HG02852 (cell line): ENCODE results near the gene RACGAP1.
"Not testable (repeated sequence)": the region's sequence is repeated elsewhere in the genome, so short reads cannot be mapped to it uniquely, and the experiment has no call there.

Experiments used
- ATAC-seq: cut with Tn5 transposase; IDR thresholded peaks from one replicate; pipeline ENCODE4 v1.9.1; 2021; ENCODE audit warnings: mild to moderate bottlenecking, moderate library complexity; ENCODE audit not compliant: unreplicated experiment

Gene RACGAP1

GRCh38 chr12:50032515-50032853 lies 7.2 kb upstream of the RACGAP1 start:
- no peak for ATAC-seq

DNA sequence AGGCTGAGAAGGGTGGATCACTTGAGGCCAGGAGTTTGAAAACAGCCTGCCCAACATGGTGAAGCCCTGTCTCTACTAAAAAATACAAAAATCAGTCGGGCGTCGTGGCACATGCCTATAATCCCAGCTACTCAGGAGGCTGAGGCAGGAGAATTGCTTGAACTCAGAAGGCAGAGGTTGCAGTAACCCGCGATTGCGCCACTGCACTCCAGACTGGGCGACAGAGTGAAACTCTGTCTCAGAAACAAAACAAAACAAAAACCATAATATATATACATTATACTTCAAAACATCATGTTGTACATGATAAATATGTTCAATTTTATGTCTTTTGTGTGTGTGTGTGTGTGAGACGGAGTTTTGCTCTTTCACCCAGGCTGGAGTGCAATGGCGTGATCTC lies 5.2 kb upstream of the RACGAP1 start:
- ATAC-seq, result not testable (repeated sequence)

DNA sequence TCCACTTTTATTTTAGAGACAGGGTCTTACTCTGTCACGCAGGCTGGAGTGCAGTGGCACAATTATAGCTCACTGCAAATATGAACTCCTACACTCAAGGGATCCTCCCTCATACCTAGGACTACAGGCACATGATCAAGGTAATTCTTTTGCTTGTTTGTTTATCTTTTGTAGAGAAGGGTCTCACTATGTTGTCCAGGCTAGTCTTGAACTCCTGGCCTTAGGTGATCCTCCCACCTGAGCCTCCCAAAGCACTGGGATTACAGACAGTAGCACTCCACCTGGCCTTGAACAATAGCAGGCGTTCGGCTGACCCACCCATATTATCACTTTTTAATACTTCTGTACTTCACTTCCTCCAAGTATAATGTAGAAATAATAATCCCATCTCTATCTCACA lies 1.4 kb upstream of the RACGAP1 start:
- ATAC-seq, result no peak

DNA sequence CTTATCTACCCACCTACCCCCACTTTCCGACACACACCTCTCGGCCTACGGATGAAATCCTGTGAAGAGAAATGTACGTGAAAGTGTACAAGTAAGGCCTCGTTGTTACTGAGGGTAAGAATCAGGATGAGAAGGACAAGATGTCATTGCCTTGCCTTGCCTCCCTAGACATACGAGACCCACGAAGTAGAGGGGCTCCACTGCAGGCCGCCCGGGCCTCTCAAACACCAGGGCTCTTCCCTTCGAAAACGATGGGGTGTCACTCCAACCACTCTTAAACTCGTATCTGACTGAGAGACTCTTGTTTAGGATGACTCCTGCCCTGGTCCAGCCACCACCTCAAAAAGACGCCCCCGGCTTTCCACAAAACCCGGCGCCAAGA lies 498 bp downstream of the RACGAP1 start:
- peak; percentile 19 for ATAC-seq

DNA sequence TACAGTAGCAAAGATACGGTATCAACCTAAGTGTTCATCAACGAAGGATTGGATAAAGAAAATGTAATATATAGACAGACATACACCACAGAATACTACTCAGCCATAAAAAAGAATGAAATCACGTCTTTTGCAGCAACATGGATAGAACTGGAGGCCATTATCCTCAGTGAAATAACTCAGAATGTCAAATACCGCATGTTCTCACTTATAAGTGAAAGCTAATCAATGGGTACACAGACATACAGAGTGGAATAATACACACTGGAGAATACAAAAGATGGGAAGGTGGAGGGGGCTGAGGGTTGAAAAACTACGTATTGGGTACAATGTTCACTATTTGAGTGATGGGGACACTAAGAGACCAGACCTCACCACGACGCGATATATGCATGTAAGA lies 1.1 kb downstream of the RACGAP1 start:
- ATAC-seq, result no peak

- ATAC-seq, result no peak
These were observed 2.4 kb downstream of the RACGAP1 start for GRCh38 chr12:50022903-50023302.

GRCh38 chr12:50021031-50021430 lies 4.3 kb downstream of the RACGAP1 start:
- ATAC-seq, result no peak

GRCh38 chr12:50019524-50019923 lies 5.8 kb downstream of the RACGAP1 start:
- no peak for ATAC-seq

- ATAC-seq, result no peak
These were observed 6.3 kb downstream of the RACGAP1 start for GRCh38 chr12:50018968-50019367.

GRCh38 chr12:50018154-50018553 lies 7.1 kb downstream of the RACGAP1 start:
- no peak for ATAC-seq

GRCh38 chr12:50017641-50018040 lies 7.7 kb downstream of the RACGAP1 start:
- ATAC-seq, result no peak

DNA sequence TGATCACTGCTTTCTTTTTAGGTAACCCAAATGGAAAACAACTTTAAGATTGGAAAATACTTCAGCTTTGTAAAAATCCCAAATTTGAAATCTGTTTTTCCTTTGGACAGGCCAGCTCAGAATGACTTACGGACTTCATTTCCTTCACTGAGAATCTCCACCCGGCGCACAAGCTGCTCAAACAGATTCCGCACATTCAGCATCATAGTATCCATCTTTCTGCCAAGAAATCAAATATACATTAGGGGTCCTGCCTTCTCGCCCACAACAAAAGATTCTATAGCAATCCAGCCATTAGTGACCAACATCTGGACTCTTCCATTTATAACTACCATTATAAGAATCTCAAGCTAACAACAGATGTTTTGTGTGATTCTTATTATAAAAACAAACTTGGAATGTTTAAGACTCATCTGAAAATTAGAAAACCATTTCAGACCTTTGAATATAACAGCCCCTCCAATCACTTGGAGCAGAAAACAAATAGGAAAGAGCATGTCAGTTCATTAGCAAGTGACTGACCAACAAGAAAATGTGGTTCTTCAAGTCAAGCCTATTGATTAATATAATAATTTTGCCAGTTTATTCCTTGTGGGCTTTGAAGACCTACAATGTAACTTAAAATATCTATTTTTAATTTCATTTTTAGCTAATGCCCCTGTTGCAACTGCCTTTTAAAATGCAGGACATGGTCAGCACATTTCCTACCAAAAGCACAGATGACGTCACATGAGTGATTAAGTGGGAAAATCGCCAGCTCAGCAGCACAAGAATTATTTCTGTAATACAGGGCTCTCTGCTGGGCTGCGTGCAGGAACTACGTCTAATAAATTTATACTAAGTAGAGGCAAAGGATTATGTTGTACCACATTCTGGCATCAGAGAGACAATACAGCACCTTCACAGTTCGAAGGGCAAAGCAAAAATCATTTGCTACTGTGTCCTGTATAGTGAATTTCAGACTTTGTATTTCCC lies 8.5 kb downstream of the RACGAP1 start:
- ATAC-seq, result no peak

GRCh38 chr12:50014342-50014741 lies 11.0 kb downstream of the RACGAP1 start:
- ATAC-seq, result no peak

DNA sequence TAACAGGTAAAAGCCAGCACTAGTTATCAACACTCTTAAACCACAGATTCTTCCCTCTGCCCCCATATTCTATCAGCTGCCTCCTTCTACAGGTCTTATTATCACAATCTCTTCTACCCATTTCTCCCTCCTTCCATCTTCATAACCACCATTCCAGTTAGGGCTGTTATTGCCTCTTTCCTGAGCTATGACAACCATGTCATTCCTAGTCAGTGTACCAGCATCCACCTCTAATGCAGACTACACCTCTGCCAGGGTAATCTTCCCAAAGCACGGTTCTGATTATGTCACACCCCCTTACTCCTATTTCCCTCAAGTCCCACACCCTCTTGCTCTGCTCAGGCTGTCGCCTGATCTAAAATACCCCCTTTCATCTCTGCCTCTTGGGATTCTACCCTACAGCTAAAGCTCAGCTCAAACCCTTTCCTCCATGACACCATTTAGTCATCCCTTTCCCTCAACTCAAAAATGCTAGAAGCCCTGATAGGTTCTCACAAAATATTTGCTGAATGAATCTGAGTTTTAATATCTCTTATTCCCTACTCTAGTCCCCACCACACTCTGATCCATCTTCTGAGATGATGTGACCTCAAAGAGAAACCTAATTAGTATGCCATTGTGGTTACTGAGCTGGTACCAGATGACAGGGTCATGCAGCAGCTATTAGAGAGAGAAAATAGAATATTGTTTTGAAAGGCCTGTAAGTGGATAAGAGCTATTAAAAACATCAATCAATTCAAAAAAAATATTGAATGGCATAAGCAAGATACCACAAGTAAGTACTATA lies 11.7 kb downstream of the RACGAP1 start:
- no peak for ATAC-seq

GRCh38 chr12:50006754-50007442 lies 18.4 kb downstream of the RACGAP1 start:
- no peak for ATAC-seq

- no peak for ATAC-seq
These were observed 19.0 kb downstream of the RACGAP1 start for GRCh38 chr12:50006280-50006679.

- ATAC-seq, result no peak
These were observed 20.1 kb downstream of the RACGAP1 start for GRCh38 chr12:50005175-50005574.

- ATAC-seq, result no peak
These were observed 20.6 kb downstream of the RACGAP1 start for GRCh38 chr12:50004696-50005095.

DNA sequence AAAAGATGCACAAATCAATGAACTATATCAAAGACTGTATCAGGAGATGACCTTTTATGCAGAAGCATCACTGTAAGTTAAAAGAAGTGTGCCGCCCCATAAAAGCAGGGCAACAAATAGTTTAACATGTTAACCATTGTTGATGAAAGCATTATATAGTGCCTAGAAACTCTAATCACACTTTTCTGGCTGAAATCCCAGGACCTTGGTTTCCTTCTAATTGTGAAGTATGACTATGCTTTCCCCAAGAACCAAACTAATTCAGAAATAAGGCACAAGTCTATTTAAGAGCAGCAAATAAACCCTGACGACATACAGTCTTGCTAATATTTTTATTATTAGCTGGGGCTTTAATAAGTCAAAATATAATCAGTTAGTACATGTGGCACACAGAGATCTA lies 21.7 kb downstream of the RACGAP1 start:
- ATAC-seq, result no peak

DNA sequence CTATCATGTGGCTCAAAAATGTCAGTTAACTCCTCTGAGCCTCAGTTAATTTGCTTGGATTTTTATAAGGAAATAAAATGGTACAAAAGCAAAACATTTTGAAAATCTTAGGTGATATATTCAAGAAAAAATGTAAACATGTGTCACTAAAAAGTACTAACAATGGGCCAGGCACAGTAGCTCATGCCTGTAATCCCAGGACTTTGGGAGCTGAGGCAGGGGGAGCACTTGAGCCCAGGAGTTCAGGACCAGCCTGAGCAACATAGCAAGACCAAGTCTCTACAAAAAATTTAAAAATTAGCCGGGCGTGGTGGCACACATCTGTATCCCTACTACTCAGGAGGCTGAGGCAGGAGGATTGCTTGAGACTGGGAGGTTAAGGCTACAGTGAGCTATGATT lies 26.8 kb downstream of the RACGAP1 start:
- ATAC-seq, result no peak

- ATAC-seq, result no peak
These were observed 35.0 kb downstream of the RACGAP1 start for GRCh38 chr12:49990273-49990672.
